B cell (primary cell): ENCODE data around the gene SEC61B.

ENCODE experiments used
- CTCF ChIP-seq: fragments of 200-600 bp; IDR thresholded peaks from one replicate; pipeline ENCODE4 v1.8.0; 2022; ENCODE audit warnings: antibody characterized with exemption, mild to moderate bottlenecking
- EZH2 ChIP-seq: IDR thresholded peaks from 2 replicates; pipeline ENCODE4 v1.6.1; 2012; ENCODE audit warnings: borderline replicate concordance, low read depth, mild to moderate bottlenecking, moderate library complexity, low read length; ENCODE audit not compliant: insufficient read depth, poor library complexity, severe bottlenecking

GRCh38 chr9:99231711-99232110 is 9.6 kb downstream of the SEC61B start:
- no peak for TF ChIP-seq EZH2
- peak; percentile 75 for TF ChIP-seq CTCF
